Neural cell (in vitro differentiated cells): ENCODE data around the gene FNDC1. TPM values are rescaled to one million over a fixed set of nuclear protein-coding genes. Genes with fewer than 3 reads are reported as not detected.

Experiments used
- H2AFZ ChIP-seq: fragments of 200-600, 300-800 bp; sonication (generic), shearing (Covaris generic); 2 replicates; pipeline ENCODE4 v1.6.0; 2014; ENCODE audit warnings: low read depth, mild to moderate bottlenecking, antibody characterized with exemption, low read length, moderate library complexity
- H3F3A ChIP-seq: fragments of 200-600 bp; shearing (Covaris generic); 2 replicates; pipeline ENCODE4 v1.6.1; 2016; ENCODE audit warnings: mild to moderate bottlenecking, moderate library complexity, mixed read lengths, antibody characterized with exemption, low read length; ENCODE audit not compliant: insufficient read depth, poor library complexity, severe bottlenecking
- H3K27ac ChIP-seq: fragments of 200-600, 300-800 bp; sonication (generic), shearing (Covaris generic); 2 replicates; pipeline ENCODE4 v1.5.1; 2014; ENCODE audit warnings: mild to moderate bottlenecking, low read length, moderate library complexity
- H3K27me3 ChIP-seq: fragments of 300-800, 200-600 bp; sonication (generic), shearing (Covaris generic); 2 replicates; pipeline ENCODE4 v1.6.0; 2014; ENCODE audit warnings: mild to moderate bottlenecking, low read depth, low read length, moderate library complexity; ENCODE audit not compliant: insufficient read depth
- H3K36me3 ChIP-seq: fragments of 300-800, 200-600 bp; sonication (generic), shearing (Covaris generic); 2 replicates; pipeline ENCODE4 v1.5.1; 2014; ENCODE audit warnings: mild to moderate bottlenecking, antibody characterized with exemption, low read length, moderate library complexity; ENCODE audit not compliant: insufficient read depth
- H3K4me2 ChIP-seq: fragments of 300-800, 200-600 bp; sonication (generic), shearing (Covaris generic); 2 replicates; pipeline ENCODE4 v1.6.0; 2014; ENCODE audit warnings: mild to moderate bottlenecking, low read length
- H3K4me3 ChIP-seq: fragments of 300-800, 200-600 bp; sonication (generic), shearing (Covaris generic); 2 replicates; pipeline ENCODE4 v1.5.1; 2014; ENCODE audit warnings: mild to moderate bottlenecking, low read length, moderate library complexity
- H3K79me2 ChIP-seq: fragments of 200-600 bp; shearing (Covaris generic); replicated peaks from 2 replicates; pipeline ENCODE4 v1.6.0; 2014; ENCODE audit warnings: mild to moderate bottlenecking, low read length, moderate library complexity; ENCODE audit not compliant: insufficient read depth
- H3K9ac ChIP-seq: fragments of 300-800, 200-600 bp; sonication (generic), shearing (Covaris generic); 2 replicates; pipeline ENCODE4 v1.6.1; 2016; ENCODE audit warnings: mild to moderate bottlenecking, low read length, mixed read lengths
- H3K9me2 ChIP-seq: fragments of 200-600 bp; shearing (Covaris generic); 2 replicates; pipeline ENCODE4 v1.6.1; 2016; ENCODE audit warnings: mild to moderate bottlenecking, low read length, mixed read lengths; ENCODE audit not compliant: insufficient read depth
- H3K9me3 ChIP-seq: fragments of 200-600, 300-800 bp; sonication (generic), shearing (Covaris generic); 2 replicates; pipeline ENCODE4 v1.6.1; 2016; ENCODE audit warnings: mild to moderate bottlenecking, mixed run types, low read length, moderate library complexity, mixed read lengths
- H4K20me1 ChIP-seq: fragments of 200-600 bp; shearing (Covaris generic); 2 replicates; pipeline ENCODE4 v1.6.1; 2016; ENCODE audit warnings: mild to moderate bottlenecking, mixed run types; ENCODE audit not compliant: insufficient read depth
- CTCF ChIP-seq: fragments of 450-650 bp; IDR thresholded peaks from 2 replicates; pipeline ENCODE4 v1.5.1; 2014; ENCODE audit warnings: antibody characterized with exemption, mild to moderate bottlenecking, moderate library complexity; ENCODE audit not compliant: poor library complexity, severe bottlenecking
- EP300 ChIP-seq: fragments of 450-650 bp; conservative IDR thresholded peaks from 2 replicates; pipeline ENCODE4 v1.6.1; 2014; ENCODE audit warnings: antibody characterized with exemption, mild to moderate bottlenecking, moderate library complexity; ENCODE audit not compliant: poor library complexity, severe bottlenecking
- EZH2 ChIP-seq: fragments of 200-600, 300-800 bp; shearing (Covaris generic), sonication (generic); IDR thresholded peaks from 2 replicates; pipeline ENCODE4 v1.6.1; 2014; ENCODE audit warnings: antibody characterized with exemption, low read length, borderline replicate concordance, mild to moderate bottlenecking; ENCODE audit not compliant: insufficient read depth, poor library complexity, severe bottlenecking
- MXI1 ChIP-seq: fragments of 450-650 bp; conservative IDR thresholded peaks from 2 replicates; pipeline ENCODE4 v1.6.1; 2014; ENCODE audit warnings: antibody characterized with exemption, mild to moderate bottlenecking; ENCODE audit not compliant: poor library complexity, severe bottlenecking
- POLR2AphosphoS5 ChIP-seq: IDR thresholded peaks from 2 replicates; pipeline ENCODE4 v1.6.1; 2012
- RAD21 ChIP-seq: fragments of 450-650 bp; conservative IDR thresholded peaks from 2 replicates; pipeline ENCODE4 v1.6.1; 2014; ENCODE audit warnings: antibody characterized with exemption, mild to moderate bottlenecking, moderate library complexity
- REST ChIP-seq: IDR thresholded peaks from 2 replicates; pipeline ENCODE4 v1.6.1; 2012; ENCODE audit warnings: borderline replicate concordance
- SMC3 ChIP-seq: fragments of 450-650 bp; conservative IDR thresholded peaks from 2 replicates; pipeline ENCODE4 v1.6.1; 2014; ENCODE audit warnings: antibody characterized with exemption, mild to moderate bottlenecking, moderate library complexity; ENCODE audit not compliant: poor library complexity
- TAF1 ChIP-seq: IDR thresholded peaks from 2 replicates; pipeline ENCODE4 v1.6.1; 2012; ENCODE audit warnings: low read depth
- polyA plus RNA-seq: library from polyadenylated mRNA; depleted of rRNA; stranded (reverse); fragments of >200 nt; gene quantifications from 2 replicates; pipeline ENCODE4 v1.2.3, GENCODE V29; 2014

The FNDC1 gene
- polyA plus RNA-seq, 1 donor from 2014 or later: not detected

GRCh38 chr6:159170999-159171712 is 2.0 kb downstream of the FNDC1 start:
- no peaks in the 10 kb centered on the region for H3F3A ChIP-seq
- no peaks in the 10 kb centered on the region for H3K9me2 ChIP-seq
- H4K20me1 ChIP-seq: no peaks in the 10 kb centered on the region
- H3K27me3 ChIP-seq: peaks cover 79% of the 10 kb centered on the region
- H3K27ac ChIP-seq: no peak overlapping the region
- H3K79me2 ChIP-seq: no peaks in the 10 kb centered on the region
- no peaks in the 10 kb centered on the region for H3K9me3 ChIP-seq
- no peak overlapping the region for H2AFZ ChIP-seq
- no peaks in the 10 kb centered on the region for H3K36me3 ChIP-seq
- H3K9ac ChIP-seq: no peak overlapping the region
- no peak overlapping the region for H3K4me2 ChIP-seq
- TF ChIP-seq EZH2: no peak
- H3K4me3 ChIP-seq: peak overlapping the region; percentile 65

- Histone ChIP-seq H3K36me3 (no peaks in the 10 kb centered on the region), H3F3A (no peaks in the 10 kb centered on the region), H3K27me3 (peaks cover 72% of the 10 kb centered on the region), H4K20me1 (no peaks in the 10 kb centered on the region), H2AFZ (no peak overlapping the region), H3K9me2 (no peaks in the 10 kb centered on the region), H3K79me2 (no peaks in the 10 kb centered on the region), H3K4me2 (no peak overlapping the region), H3K27ac (no peak overlapping the region), H3K9me3 (no peaks in the 10 kb centered on the region), H3K4me3 (no peak overlapping the region), H3K9ac (no peak overlapping the region)
- no peak for TF ChIP-seq POLR2AphosphoS5
- no peak for TF ChIP-seq TAF1
- no peak for TF ChIP-seq RAD21
- no peak for TF ChIP-seq EZH2
- TF ChIP-seq SMC3: no peak
- no peak for TF ChIP-seq MXI1
- no peak for TF ChIP-seq EP300
- no peak for TF ChIP-seq REST
- no peak for TF ChIP-seq CTCF
These were observed 2.9 kb downstream of the FNDC1 start for GRCh38 chr6:159172091-159172491.
